ENCODE data around the gene RNF39.
"Not testable (repeated sequence)": the region's sequence is repeated elsewhere in the genome, so short reads cannot be mapped to it uniquely, and the experiment has no call there.

Gene RNF39, protein sequence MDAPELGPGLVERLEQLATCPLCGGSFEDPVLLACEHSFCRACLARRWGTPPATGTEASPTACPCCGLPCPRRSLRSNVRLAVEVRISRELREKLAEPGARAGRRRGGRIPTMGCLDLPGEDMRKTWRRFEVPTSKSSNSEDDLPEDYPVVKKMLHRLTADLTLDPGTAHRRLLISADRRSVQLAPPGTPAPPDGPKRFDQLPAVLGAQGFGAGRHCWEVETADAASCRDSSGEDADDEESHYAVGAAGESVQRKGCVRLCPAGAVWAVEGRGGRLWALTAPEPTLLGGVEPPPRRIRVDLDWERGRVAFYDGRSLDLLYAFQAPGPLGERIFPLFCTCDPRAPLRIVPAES

DNA sequence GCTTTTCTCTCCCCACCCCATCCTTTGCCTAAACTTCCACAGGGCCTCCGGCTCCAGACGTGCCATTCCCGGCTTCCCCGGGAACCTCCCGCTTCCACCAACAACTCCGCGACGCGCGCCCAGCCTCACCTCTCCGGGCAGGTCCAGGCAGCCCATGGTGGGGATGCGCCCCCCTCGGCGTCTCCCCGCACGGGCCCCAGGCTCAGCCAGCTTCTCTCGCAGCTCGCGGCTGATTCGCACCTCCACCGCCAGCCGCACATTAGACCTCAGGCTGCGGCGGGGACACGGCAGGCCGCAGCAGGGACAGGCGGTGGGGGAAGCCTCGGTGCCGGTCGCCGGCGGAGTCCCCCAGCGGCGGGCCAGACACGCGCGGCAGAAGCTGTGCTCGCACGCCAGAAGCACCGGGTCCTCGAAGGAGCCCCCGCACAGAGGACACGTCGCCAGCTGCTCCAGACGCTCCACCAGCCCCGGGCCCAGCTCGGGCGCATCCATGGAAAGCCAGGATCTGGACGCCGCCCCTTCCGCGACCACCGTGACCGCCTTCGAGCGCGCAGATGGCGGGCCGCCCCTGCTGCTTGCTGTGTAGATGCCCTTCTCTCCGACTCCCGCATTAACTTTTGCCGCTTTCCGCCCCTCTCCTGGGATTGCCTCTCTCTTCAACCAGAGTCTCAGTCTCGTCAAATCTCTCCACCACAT is at the start of gene RNF39:
RNF39 (minus strand) TSS at position 676 of the 696 bp plus-strand sequence; CDS start at position 492, 184 bp downstream.
- no peak for DNase-seq

DNA sequence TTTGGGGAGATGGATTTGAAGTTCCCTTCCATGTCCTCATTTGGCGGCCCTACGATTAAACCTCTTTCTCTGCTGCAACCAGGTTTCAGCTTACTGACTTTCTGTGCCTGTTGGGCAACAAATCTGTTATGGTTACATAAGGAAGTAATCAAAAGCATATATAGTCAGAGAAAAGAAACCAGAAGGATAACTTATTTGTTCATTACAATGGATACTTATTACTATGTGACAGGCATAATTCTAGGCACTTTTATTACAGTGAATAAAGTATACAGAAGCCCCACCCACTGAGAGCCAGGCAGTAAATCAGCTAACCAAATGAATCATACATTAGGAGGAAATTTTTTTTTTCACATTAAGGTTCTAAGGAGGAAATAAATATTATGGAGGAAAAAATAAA is 46.9 kb upstream of the RNF39 start:
- DNase-seq, result peak; percentile 35

DNA sequence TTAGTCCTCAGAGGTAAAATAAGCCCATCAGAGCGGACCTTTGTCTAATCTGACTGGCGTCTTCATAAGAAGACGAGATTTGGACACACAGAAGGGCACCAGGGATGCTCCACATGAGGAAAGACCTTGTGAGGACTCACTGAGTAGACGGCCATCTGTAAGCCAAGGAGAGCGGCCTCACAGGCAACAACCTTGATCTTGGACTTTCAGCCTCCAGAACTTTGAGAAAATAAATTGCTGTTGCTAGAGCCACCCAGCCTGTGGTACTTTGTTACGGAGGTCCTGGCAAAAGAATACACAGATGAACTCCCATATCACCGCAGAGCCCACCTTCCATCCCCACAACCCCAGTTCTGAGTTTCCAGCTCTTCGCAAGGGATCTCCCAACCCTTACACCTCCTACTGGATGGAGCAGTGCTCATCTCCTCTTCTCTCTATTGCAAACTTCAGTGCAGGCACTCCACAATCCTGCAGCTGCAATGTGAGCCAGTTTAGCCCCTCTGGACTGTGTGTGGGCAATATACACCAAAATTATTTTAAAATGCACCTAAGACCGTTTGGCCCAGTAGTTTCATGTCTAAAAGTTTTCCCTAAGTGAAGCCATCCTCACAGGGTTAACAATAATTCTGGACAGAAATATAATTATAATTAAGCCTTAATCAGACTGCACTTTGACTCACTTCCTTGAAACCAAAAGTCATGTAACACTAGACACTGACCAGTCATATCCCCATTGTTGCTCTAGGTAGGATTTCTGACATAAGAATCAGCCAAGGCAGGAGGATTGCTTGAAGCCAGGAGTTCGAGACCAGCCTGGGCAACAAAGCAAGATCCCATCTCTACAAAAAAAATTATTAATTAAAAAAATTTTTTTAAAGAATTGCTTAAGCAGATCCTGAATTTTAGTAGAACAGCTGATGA is 46.1 kb upstream of the RNF39 start:
- no peak for DNase-seq

DNA sequence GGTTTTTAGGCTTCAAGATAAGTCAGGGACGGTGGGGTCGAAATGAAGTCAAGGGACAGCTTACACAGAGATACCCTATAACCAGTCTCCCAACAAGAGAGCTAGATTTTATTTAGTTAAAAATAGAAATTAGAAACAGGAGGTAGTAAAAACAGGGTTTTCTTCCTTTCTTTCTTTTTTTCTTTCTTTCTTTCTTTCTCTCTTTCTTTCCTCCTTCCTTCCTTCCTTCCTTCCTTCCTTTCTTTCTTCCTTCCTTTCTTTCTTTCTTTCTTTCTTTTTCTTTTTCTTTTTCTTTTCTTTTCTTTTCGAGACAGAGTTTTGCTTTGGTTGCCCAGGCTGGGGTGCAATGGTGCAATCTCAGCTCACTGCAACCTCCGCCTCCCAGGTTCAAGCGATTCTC is 43.1 kb upstream of the RNF39 start:
- not testable (repeated sequence) for DNase-seq

DNA sequence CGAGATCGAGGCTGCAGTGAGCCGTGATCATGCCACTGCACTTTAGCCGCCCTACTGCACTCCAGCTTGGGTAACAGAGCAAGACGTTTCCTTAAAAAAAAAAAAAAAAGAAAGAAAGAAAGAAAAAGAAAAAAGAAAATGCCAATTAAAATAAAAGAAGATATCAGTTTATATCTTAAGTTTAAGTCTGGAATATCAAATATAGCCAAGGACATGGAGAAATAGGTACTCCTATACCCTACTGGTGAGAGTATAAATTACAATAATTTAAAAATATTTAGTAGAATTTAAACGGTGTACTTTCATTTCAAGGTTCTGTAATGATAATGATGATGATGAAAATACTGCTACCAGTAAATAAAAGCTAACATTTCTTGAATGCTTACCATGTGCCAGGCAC is 41.2 kb upstream of the RNF39 start:
- no peak for DNase-seq

DNA sequence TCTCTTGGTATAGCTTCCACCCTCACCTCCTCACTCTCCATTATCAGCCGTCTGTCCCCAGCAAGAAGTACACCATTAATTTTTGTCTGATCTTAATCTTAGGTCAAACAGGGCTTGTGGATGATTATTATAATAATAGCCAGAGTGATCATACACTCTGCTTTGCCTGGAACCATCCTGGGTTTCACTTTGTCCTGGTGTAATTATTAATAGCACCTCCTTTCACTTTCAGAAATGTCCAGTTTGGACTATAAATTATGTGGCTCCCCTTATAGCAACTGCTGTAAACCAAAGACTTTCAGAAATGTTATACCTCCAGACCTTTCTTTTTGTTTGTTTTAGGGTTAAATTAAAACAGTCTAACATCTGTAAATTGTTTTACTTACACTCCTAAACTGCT is 38.3 kb upstream of the RNF39 start:
- peak; percentile 38 for DNase-seq

DNA sequence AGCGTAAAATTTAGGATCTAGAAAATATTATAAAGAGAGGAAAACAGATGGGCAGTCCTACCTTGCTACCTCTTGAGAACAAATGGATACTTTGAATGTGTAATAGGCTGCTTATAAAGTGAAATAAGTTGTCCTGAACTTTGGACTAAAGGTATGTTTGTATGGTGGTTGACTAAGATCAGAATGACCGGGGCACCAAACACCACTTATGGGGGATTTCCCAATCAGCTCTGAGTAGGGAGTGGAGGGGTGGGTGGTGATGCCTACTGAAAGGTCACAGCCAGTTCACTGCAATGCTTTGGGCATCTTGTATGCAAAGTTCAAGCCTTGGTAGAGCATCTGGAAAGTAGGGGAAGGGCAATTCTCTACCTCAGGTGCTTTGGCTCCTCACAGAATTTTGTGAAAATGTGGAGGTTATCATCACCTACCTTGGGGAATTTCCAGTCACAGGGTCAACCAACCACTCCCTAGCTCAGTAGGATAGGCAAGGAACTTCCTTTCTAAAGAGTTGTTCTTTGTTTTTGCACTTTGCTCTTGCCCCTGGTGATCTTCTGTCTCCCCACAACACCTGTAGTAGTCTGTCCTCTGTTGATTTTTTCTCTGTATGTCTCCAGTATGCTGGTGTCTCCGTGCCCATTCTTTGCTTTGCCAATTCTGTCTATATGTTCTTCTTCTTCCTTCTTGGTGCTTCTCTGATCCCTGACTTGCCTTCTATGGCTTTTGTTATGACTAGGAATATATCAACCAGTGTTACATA is 37.6 kb upstream of the RNF39 start, which contains the start of gene TRIM31:
TRIM31 (minus strand) TSS at position 88 of the 757 bp plus-strand sequence. CDS start 285 bp downstream, outside the sequence.
- peak; percentile 53 for DNase-seq

DNA sequence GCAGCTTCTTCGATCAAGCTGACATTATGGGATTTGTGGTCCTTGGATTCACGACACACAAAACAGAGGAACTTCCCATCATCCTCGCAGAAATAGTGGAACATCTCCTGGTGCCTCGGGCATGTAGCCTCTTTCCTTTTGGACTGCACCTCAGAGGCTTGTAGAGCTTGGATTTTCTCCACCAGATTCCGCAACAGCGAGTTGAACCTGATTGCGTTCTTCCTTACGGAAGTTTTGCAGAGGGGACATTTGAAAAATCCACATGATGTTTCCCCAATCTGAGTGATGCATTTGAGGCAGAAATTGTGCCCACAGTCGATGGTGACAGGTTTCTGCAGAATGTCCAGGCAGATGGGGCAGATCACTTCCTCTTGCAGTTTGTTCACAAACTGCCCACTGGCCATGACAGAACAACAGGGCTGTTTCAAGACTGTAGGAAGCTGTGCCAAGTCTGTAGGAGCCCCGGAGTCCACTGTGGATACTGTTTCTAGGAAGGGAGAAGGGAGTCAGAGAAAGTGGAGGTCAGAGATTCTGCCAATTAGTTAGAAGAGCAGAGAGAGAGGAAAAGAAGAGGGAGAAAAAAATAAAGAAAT is 36.9 kb upstream of the RNF39 start:
- peak; percentile 39 for DNase-seq

DNA sequence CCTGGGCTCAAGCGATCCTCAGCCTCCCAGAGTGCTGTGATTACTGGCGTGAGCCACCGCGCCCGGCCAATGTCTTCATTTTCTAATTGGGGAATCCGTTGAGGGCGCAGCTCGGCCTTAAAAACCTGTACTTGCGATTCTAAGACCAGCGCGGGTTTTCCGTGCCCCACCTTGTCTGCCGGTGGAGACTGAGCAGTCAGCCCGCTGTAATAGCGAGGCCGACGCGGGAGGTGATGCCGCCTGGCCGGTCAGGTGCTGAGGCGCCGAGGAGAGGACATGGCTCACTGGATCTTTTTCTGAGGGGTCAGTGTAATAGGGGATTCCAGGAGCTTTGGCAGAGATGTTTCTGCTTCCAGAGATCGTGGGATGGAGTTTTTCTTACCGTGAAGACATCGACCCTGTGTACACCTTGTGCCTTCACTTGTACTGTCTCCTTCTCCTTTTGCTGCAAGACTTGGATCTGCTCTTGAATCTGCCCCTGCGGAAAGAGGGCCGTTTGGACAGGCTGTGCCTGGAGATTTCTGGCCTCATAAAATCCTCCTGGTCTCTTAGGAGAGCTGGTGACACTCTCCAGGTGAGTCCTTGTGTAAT is 35.8 kb upstream of the RNF39 start:
- no peak for DNase-seq

DNA sequence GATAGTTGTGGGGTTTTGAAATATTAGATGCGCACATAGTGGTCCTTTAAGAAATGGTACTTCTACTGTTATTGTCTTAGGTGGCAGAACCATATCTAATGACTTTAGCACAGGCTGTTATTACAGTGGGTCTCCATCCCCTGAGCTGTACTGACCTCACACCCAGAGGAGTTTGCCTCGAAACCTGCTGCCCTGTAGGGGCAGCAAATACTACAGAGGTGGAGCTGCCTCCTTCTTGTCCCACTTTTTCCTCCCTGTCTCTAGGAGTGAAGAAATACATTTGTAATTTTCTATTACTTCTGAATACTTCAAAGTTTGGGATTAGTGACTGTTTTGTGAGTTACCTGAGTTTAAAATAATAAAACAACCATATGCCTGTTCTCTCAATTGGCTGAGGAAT is 29.1 kb upstream of the RNF39 start:
- DNase-seq, result no peak

DNA sequence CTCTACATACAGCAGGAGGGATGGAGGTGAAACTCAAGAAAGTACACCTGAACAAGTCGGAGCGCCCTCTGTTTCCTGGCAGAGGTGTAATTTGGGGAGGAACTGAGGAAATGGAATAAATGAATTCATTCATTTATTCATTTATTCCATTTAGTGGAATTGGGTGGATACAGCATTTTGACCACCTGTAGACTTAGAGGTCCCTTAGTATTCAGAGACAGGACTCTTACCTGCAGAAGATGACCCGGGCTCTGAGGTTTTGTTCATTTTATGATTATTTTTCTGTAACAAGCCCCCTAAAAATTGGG is 28.3 kb upstream of the RNF39 start:
- no peak for DNase-seq

DNA sequence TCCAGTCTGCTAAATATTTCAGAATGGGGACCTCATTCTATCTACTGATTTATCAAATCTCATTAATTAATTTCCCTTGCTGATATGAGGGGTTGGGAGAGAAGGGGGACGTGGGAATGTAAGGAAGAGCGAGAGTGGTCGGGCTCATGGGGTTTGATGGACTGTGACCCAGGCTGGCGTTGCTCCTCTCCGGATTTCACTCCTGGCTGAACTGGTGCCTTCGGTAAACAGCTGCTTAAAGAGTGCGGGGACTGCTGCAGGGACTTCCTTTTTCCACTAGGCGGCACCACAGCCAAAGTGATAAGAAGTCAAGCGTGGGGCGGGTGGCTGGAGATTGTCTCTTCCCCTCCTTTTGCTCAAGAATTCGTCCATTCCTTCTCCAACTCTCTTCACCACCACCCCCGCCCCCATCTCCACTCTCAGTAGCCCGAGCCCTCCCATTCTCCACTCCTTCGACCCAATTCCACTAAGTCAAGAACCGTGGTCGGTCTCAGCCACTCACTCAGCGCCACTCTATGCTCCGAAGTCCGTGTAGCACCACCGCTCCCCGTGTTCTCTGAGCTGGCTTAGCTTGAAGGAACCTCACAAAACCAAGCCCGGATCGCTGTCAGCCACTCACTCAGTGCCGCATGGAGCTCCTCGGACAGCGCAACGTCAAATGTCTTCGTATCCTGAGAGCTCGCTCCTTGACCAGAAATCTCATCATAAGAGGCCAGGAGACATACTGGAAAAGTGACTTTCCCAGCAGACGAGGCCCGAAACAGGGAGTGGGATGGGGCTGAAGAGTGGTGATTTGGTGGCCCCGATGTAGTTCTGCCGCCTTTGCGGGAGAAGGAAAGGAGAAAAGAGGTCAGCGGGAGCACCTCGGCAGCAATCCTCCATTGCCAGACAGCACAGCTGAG is 27.7 kb upstream of the RNF39 start:
- DNase-seq, result peak; percentile 93

DNA sequence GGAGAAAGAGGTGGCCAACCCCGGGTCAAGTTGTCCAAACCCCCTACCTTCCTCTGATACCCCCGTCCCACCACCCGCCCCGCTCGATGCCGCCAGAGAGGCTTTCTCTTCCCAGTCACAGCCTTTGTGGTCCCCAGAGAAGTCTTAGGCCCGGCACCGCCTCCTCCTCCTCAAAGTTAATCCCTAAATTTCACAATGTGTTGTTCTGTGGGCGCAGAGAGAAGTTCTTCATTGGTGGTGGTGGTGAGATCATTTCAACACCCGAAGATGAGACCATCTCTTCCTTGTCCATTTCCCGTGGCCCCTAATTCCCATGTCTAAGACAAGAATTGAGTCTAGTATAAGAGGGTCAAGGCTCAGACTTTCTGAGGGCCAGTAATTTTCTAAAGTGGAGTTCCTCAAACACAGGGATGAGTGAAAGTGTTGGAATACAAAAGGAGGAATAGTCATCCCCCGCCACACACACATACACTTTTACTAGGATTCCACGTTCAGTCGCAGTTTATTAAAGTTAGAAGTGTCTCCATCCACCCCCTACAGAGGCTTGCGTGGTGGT is 26.9 kb upstream of the RNF39 start:
- peak; percentile 92 for DNase-seq

DNA sequence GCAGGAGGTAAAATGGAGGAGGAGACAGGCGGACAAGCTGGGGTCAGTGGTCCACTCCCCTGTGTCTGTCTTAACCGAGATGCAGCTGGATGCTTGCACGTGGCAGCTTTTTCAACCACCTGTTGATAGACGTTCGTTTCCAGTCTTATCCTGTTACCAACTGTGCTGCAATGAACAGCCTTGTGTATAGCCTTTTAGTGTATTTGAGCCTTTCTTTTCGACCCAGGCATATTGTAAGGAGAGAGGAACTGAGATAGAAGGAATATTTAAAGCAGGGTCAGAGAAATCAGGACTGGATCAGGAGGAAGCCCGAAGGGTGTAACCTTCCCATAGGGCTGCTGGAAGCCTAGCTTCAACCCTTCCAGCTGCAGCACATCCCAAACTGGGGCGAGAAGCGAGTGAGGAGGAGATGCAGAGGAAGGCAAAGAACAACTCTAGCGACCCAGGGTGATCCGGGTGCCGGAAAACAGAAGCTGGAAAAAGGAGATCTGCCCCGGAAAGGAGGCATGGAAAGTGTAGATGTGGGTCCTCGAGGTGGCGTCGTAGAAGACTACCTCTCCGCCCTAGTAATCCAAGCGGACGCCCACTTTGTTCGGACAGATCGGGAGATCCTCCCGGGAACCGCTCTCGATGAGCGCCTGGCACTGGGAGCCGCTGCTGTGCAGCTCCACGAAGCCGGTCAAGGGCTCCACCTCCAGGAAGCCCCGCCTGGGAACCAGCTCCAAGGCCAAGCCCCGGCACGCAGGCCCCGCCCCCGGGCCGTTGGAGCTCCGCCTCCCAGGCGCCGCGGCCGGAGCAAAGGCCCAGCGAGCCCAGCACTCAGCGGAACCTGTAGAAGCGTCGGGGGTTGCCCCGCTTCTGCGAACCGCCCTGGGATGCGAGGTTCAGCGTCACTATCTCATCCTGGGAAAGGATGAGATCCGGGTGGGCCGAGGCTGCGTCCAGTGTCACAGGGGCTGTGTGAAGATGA is 26.2 kb upstream of the RNF39 start:
- peak; percentile 94 for DNase-seq

DNA sequence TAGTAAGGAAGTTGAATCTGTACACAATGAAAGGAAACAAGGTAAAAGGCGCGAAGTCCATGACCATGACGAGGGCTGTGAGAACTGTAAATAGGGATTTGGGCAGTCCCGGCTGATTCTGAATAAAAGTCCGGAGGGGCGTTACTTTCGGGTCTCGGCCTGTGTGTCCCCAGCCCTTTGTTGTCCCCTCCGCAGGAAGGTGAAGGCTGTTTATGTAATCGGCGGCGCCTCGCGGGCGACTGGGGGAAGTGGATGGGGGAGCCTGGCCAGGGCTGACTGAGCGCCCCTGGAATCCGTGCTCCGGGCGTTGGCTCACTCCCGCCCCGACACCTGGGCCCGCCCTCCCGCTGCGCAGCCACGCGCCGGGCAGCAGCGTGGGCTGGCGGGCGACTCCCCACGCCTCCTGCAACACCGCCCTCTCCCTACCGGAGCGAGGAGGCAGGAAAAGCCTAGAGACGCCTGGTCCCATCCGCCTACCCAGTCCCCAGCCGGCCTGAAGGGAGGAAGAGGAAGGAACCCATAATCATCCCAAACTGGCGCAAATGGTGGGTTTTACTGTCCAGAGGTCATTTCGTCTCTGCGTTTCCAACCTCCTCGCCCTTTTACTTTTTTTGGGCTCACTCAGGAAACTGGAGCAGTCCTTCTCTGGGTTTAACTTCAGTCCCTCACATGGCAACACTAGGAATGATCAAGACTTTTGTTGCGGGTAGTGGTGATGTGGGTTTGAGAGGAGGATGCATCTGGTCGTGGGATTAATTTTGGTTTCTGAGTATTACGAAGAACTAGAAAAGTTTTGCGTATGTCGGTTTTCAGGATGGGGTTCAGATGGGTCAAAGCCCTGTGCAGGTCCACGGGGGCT is 25.2 kb upstream of the RNF39 start:
- no peak for DNase-seq

DNA sequence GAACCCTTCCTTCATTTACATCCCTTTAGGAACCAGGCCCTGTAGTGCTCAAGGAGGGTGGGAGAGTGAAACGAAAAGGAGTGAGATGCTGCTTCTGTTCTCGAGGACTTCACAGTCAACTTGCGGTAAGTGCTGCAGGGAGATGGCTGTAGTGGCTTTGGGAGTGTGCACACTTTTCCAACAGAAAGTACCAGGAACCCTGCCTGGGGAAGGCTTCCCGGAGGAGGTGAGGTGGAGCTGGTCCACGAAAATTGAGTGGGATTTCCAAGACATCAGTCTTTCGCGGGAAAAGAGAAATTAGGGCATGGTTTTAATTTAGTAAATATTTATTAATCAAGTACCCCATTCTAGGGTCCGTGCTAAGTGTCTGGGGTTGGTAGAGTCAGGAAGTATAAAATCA is 24.6 kb upstream of the RNF39 start:
- no peak for DNase-seq

DNA sequence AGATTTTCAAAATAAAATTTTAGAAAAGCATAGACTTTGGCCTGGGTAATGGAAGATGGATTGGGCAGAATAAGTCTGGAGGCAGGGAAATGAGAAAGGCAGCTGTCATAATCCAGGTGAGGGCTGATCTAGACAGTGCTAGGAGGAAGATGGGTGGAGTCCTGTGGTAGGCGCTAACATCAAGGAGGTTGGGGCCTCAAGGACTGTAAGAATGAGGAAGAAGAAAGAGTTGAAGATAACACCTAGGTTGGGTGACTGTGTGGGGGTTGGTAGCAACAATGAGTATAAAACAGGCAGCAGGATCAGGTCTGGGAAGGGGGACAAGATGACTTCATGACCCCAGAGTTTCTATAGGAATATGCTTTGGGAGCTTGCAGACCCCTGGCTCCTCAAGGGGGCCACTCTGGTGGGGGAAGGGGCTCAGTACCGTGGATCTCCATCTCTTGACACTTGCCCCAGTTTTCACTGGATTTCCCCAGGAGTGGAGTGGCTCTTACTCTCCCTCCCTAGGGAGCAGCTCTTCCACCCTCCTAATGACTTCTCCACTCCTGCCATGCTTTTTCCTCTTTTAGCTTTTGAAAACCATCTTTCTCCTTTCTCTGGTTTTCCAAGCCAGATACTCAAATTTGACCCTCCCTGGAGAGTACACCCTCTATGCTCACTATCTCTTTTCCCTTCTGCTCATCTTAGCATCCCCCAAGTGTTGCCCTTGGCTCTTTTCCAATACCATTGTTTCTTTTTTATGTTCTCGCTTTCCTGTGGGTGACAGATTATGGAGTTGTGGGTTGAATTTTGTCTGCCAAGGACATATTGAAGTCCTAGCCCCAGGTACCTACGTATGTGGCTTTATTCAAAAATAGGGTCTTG is 22.6 kb upstream of the RNF39 start:
- DNase-seq, result no peak
